GM18870 (cell line): ENCODE measurements around the gene ACSM5.

Source experiments
- ATAC-seq: cut with Tn5 transposase; IDR thresholded peaks from one replicate; pipeline ENCODE4 v1.9.1; 2021; ENCODE audit warnings: moderate library complexity; ENCODE audit not compliant: unreplicated experiment

The ACSM5 gene

GRCh38 chr16:20409398-20410120 is at the start of gene ACSM5:
Gene ACSM5 (plus strand): TSS chr16:20409534. CDS start chr16:20411485, 1,951 bp downstream.
- ATAC-seq, result no peak

- ATAC-seq, result no peak
Observed at GRCh38 chr16:20359997-20360396, 49.3 kb upstream of the ACSM5 start.

GRCh38 chr16:20363191-20363590 is 46.1 kb upstream of the ACSM5 start:
- no peak for ATAC-seq

- no peak for ATAC-seq
Observed at GRCh38 chr16:20364051-20364450, 45.3 kb upstream of the ACSM5 start.

- ATAC-seq, result no peak
Observed at GRCh38 chr16:20369452-20370054, 39.8 kb upstream of the ACSM5 start.

- ATAC-seq, result no peak
Observed at GRCh38 chr16:20372701-20373100, 36.6 kb upstream of the ACSM5 start.

- ATAC-seq, result no peak
Observed at GRCh38 chr16:20377181-20377580, 32.2 kb upstream of the ACSM5 start.

GRCh38 chr16:20380782-20381181 is 28.6 kb upstream of the ACSM5 start:
- ATAC-seq, result no peak

GRCh38 chr16:20382202-20382948 is 27.0 kb upstream of the ACSM5 start:
- ATAC-seq, result no peak

- no peak for ATAC-seq
Observed at GRCh38 chr16:20383106-20384029, 26.0 kb upstream of the ACSM5 start.

- no peak for ATAC-seq
Observed at GRCh38 chr16:20385844-20386832, 23.2 kb upstream of the ACSM5 start.

GRCh38 chr16:20387978-20388377 is 21.4 kb upstream of the ACSM5 start:
- ATAC-seq, result no peak

GRCh38 chr16:20388854-20389253 is 20.5 kb upstream of the ACSM5 start:
- ATAC-seq, result no peak

GRCh38 chr16:20391045-20391444 is 18.3 kb upstream of the ACSM5 start:
- no peak for ATAC-seq

GRCh38 chr16:20393801-20394577 is 15.3 kb upstream of the ACSM5 start:
- no peak for ATAC-seq

GRCh38 chr16:20395946-20396345 is 13.4 kb upstream of the ACSM5 start:
- ATAC-seq, result no peak

GRCh38 chr16:20396846-20397467 is 12.4 kb upstream of the ACSM5 start:
- no peak for ATAC-seq

GRCh38 chr16:20397468-20398074 is 11.8 kb upstream of the ACSM5 start:
- no peak for ATAC-seq
